ENCODE measurements around the gene PAPOLA.
A peak's percentile ranks its signal among the peaks of the same experiment; 100 is the strongest.
"Not testable (repeated sequence)": the region's sequence is repeated elsewhere in the genome, so short reads cannot be mapped to it uniquely, and the experiment has no call there.

The PAPOLA gene

DNA sequence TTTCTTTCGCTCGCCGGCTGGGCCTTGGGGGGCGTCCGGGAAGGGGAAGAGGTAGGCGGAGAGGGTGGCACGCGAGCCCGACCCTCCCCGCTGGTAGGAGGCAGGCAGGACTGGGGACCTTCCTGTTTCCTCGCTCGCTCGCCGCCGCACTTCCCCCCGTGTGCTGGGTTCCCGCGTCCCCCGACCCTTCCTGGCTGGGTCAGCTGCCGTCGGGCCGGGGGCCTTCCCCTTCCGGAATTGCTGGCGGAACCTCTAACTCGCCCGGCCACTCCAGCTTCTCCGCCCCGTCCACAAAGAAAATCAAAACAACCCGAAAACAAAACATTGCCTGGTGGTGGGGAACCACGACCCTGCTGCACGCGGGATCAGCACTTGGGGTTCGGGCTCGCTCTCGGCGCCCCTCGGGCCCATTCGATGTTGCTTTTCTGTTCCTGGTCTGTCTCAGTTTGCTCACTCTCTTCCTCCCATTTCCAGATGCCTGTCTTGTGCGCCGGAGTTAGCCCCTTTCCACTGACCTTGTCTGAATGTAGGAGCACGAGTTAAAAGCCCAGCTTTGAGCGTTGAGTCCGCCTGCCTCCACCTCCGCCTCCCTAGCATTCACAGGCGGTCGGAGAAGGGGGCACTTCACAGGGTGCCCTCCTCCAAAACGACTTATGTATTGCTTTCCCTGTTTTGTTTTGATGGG is 581 bp downstream of the PAPOLA start:
- DNase-seq (ENCODE audit: low read depth in 3 of 3, low spot score in 1 of 3) = peak in 1 of 3 donors; percentile 7

DNA sequence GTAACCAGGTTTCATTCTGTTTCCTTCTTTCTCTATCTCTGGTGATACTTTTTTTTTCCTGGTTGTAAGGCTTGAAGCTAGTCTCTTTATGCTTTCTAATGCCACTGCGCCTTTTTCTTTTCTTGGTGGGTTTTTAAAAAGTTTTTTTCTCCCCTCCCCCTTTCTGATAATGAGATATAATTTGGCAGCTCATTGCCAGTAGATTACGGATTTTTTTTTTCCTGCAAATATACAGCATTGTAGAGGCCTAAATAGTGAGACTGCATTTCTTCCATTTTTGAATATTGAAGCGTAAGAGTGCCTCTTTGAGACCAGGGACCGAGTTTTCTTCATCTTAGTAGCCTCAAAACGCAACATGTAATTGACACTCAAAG is 1.1 kb downstream of the PAPOLA start:
- no peak for DNase-seq (ENCODE audit: low read depth in 3 of 3, low spot score in 1 of 3)

DNA sequence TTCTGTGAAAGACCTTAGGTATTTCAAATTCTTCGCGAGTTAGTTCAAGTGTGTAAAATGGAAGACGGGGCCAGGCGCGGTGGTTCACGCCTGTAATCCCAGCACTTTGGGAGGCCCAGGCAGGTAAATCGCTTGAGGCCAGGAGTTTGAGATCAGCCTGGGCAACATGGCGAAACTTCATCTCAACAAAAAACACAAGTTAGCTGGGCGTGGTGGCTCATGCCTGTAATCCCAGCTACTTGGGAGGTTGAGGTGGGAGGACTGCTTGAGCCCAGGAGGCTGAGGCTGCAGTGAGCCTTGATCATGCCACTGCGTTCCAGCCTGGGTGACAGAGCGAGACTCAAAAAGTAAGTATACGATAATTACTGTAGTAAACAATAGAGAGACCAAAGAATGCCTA is 2.2 kb downstream of the PAPOLA start:
- DNase-seq (ENCODE audit: low read depth in 3 of 3, low spot score in 1 of 3) = not testable (repeated sequence)

DNA sequence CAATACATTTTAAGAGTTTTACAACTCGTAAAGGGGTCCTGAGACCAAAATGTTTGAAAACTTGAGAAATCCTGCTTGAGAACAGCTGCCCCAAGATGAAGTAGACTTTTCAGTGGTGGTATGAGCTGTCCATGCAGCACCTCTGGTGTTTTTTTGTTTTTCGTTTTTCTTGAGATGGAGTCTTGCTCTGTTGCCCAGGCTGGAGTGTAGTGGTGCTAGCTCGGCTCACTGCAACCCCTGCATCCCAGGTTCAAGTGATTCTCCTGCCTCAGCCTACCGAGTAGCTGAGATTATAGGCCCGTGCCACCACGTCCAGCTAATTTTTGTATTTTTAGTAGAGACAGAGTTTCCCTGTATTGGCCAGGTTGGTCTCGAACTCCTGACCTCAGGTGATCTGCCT is 5.5 kb downstream of the PAPOLA start:
- DNase-seq (ENCODE audit: low read depth in 3 of 3, low spot score in 1 of 3) = no peak

DNA sequence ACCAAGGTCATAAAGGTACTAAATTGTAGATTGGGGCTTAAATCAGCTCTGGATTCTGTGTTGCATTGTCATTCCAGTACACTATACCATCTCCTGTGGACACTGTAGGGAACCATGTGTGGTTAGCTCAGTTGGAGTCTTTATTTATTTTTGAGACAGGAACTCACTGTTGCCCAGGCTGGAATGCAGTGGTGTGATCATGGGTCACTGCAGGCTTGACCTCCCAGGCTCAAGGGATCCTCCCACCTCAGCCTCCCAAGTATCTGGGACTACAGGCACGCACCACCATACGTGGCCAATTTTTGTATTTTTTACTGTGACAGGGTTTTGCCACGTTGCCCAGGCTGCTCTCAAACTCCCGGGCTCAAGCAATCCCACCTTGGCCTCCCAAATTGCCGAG is 6.7 kb downstream of the PAPOLA start:
- DNase-seq (ENCODE audit: low read depth in 3 of 3, low spot score in 1 of 3) = no peak

DNA sequence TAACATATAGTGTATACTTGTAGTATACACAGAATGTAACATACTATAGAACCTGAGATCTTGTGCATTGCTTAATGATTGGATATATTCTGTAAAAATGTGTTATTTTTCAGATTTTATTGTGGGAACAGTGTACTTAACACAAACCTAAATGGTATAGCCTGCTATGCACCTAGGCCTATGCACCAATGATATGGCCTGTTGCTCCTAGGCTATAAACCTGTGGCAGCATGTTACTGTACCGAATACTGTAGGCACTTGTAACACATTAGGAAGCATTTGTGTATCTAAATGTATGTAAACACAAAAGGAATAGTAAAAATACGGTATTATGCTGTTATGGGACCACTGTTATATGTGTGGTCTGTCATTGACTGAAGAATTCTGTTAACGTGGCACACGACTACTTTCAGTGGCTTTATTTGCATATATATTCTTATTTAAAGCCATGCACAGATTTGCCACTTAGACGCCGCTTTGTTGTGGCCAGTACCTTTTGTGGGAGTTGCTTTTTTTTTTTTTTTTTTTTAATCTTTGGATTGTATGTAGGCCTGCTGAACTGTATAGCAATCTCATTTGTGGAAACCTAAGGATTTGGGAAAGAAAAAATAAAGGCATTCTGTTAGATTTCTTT is 7.4 kb downstream of the PAPOLA start:
- no peak for DNase-seq (ENCODE audit: low read depth in 3 of 3, low spot score in 1 of 3)

DNA sequence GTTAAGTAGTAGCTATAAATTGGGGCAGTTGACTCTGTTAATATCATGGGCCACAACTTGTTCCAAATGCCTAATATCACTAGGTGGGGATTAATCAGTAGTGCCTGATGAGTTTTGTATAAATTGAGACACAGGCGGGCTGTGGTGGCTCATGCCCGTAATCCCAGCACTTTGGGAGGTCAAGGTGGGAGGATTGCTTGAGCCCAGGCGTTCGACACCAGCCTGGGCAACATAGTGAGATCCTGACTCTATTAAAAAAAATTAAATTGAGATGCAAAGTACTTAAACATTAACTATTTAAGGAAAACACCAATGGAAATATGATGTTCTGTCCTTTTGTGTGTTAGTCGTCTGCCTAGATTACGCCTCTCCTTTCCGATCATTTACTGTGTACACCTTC is 9.0 kb downstream of the PAPOLA start:
- DNase-seq (ENCODE audit: low read depth in 3 of 3, low spot score in 1 of 3) = no peak

DNA sequence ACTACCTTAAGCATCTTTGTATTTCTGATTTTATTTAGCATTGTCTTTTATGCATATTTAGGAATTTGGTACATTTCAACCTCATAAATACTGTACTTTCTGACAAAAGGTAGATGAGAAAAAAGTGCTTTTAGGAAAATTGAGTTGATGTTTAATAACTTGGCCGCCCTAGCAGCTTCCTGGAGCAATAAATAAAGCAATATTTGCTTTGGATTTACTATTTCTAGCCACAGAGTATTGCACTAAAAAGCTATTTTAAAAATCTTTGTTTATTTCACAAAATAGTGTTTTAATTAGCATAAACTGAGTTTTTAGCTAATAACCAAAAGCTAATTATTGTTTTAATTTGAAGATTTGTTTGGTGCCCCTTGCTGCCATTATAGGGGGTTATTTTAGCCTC is 9.5 kb downstream of the PAPOLA start:
- no peak for DNase-seq (ENCODE audit: low read depth in 3 of 3, low spot score in 1 of 3)

DNA sequence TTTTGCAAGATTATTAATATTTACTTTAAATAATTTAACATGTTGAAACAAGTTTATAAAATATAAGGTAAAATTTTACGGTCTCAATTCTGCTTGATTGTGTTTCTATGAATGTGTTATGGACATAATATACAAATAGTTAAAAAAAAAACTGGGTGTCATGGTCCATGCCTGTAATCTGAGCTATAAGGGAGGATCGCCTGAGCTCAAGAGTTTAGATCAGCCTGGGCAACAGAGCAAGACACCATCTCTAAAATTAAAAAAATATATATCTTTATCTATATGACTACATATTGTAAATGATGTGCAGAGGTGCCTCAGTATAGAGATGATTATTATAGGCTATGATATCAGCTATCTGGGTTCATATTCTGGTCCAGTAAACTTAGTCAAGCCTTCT is 9.9 kb downstream of the PAPOLA start:
- no peak for DNase-seq (ENCODE audit: low read depth in 3 of 3, low spot score in 1 of 3)

DNA sequence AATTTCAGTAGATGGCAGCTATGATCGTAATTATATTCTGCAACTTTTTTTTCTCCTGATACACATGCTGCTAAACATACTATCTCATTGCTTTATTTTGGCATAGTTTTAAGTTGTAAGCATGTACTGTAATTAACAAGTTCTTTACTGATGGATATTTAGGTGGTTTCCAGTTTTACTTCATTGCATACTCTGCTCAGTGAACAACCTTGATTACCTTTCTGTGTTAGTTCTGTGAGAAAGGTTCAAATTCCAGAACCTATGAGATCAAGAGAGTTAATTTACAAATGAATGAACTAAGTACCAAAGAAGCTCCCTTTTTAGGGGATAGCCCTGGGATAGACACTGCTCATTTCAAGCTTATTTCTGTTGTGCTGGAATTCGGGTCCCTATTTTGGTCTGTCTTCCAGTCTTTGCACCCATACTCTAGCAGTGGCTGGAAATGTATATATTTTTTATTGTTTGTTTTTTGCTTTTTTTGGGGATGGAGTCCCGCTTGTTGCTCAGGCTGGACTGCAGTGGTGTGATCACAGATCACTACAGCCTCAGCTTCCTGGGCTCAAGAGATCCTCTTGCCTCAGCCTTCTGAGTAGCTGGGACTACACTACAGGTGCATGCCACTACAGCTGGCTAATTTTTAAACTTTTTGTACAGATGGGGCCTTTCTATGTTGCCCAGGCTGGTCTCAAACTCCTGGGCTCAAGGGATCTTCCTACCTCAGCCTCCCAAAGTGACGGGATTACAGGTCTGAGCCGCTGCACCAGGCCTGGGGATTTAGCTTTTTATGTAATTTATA is 10.6 kb downstream of the PAPOLA start:
- DNase-seq (ENCODE audit: low read depth in 3 of 3, low spot score in 1 of 3) = no peak

DNA sequence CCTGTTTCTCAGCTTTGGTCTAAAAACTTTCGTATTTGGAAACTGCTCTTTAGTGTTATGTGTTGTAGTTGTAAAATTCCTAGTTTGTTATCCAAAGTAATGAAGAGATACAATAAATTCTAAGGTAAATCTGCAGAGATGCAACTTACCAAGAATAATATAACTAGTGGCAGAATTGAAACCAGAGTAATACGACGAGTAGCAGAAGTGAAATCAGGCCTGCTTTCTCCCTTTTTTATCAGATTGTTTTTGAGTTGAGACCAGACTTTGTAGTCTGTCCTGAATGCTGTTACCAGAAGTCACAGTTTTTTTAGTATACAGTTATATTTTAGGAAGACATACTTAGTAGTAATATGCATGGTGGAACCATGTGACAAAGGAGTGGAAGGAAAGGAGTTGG is 12.5 kb downstream of the PAPOLA start:
- DNase-seq (ENCODE audit: low read depth in 3 of 3, low spot score in 1 of 3) = no peak

DNA sequence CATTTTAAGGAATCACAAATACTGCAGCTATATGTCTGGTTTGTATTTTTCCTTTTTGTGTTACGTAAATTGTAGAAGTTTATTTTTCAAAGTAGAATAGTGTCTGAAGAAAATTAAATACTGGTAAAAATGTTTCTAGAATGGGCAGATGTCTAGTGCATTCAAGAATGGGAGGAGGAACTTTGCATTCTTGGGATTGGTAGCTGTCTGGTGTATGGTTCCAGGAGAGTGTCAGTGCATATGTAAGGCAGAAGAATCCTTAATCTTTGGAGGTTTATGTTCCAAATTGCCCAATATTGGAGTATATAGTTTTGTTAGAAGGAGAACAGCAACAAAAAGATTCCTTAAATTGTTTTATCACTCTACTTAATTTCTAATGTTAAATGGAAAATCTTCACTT is 13.5 kb downstream of the PAPOLA start:
- no peak for DNase-seq (ENCODE audit: low read depth in 3 of 3, low spot score in 1 of 3)

DNA sequence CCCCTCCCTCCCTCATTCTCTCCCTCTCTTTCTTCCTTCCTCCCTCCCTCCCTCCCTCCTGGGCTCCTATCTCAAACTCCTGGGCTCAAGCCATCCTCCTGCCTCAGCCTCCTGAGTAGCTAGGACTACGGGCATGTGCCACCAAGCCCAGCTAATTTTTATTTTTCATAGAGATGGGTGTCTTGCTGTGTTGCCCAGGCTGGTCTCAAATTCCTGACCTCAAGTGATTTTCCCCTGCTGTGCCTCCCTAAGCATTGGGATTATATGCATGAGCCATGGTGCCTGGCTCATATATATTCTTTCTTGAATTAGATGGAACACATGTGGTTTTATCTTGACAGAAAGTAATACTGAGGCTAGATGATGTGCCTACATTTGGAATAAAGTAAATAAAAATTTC is 14.2 kb downstream of the PAPOLA start:
- DNase-seq (ENCODE audit: low read depth in 3 of 3, low spot score in 1 of 3) = no peak

DNA sequence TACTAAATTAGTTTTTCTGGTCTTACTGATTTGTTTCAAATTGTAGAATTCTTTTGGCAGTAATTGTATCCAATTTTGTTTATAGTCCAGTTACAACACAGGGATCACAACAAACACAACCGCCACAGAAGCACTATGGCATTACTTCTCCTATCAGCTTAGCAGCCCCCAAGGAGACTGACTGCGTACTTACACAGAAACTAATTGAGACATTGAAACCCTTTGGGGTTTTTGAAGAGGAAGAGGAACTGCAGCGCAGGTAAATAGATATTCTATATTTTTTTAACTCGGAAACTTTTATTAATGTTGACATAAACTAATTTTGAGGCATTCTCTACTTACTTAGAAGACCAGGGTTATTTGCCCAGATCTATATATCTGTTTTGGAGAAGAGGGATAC is 17.8 kb downstream of the PAPOLA start:
- DNase-seq (ENCODE audit: low read depth in 3 of 3, low spot score in 1 of 3) = no peak

DNA sequence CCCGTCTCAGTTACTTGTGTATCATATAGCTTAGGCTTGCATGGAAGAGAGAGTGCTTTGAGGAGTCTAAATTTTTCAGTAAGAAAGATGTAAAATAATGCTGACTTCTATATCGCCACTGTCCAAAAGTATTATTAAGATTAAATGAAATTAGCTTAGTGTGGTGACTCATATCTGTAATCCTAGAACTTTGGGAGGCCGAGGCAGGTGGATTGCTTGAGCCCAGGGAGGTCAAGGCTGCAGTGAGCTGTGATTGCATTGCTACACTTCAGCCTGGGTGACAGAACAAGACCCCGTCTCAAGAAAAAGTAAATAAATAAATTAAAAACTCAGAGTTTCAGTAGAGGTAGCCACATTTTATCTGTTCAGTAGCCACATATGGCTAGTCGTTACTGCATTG is 23.3 kb downstream of the PAPOLA start:
- DNase-seq (ENCODE audit: low read depth in 3 of 3, low spot score in 1 of 3) = no peak

DNA sequence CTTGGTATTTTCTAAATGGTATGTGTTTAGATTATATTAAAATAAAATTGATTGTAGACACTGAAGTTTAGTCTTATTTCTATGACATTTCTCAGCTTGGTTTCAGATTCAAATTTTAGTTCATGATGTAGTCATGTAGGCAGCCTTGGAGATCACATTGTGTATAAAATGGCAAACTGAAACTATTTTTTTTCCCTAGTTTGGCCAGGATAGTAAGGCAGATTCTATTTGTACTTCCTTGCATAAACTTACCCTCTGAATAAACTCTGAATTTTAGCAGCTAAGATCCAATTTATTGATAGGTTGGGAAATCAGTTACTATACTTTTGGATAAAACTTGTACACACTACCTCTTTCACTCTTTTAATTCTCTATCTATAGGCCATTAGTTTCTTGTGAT is 30.4 kb downstream of the PAPOLA start:
- DNase-seq (ENCODE audit: low read depth in 3 of 3, low spot score in 1 of 3) = no peak

DNA sequence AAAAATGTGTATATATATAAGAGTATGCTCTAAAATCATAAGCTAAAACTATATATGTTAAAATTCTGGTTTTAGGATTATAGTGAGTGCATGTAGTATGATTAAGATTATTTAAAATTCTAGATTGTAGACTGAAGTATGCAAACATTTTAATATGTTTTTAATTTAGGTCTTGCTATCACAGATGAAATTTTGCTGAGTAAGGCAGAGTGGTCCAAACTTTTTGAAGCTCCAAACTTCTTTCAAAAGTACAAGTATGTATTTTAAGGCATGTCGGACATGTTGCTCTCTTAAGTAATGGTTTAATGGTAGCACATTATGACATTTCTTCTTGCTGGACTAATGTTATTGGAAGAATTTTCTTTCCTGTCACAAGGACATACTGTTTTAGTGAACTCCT is 34.6 kb downstream of the PAPOLA start:
- DNase-seq (ENCODE audit: low read depth in 3 of 3, low spot score in 1 of 3) = no peak

DNA sequence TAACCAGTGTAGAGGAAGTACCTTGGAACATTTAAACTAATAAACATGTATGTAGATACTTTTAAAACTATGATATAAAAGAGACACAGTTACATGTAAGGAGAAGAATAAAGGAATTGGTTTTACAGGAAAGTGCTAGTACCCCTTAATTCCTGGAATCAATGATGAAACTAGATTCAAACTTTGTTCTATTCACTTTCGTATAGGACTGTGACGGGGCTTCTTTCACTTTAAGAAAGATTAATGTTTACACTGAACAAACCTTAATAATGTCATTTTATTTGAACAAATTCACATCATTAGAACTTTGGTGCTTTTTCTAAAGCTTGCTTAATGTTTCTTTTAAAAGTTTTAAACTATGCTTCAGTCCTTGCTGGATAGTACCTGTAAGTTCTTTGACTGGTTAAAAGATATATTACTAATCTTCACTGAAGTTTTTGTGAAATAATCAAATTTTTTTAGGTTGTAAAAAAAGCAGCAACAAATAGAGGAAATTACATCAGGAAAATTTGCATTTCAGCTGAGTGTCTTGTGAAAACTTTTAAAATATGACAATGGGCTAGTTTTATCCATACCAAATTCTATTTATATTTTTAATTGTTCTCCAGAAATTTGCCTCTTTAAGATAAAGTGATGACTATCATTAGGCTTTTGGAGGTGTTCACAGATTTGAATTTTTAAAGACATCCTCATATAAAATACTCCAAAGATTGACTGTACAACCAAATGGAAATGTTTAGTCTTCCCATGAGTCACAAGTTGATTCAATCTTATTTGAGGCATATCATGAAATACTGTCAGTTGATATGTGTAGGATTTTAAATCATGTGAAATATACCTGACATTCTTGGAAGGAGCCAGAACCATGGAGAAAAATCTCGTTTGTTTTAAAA is 36.2 kb downstream of the PAPOLA start:
- no peak for DNase-seq (ENCODE audit: low read depth in 3 of 3, low spot score in 1 of 3)

DNA sequence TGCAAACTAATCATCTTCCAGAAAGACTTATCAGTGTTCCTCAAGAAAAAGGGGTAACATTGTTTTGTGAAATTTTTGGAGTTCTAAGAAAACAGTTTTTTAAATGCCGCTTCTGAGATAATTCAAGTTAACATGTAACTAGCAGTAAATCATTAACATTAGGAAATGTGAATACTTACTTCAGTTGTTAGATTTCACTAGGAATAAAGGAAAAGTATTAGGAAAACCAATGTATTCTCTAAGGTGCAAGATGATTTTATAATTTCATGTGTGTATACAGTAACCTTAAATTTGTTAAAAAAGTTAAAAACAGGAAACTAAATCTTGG is 36.8 kb downstream of the PAPOLA start:
- no peak for DNase-seq (ENCODE audit: low read depth in 3 of 3, low spot score in 1 of 3)

DNA sequence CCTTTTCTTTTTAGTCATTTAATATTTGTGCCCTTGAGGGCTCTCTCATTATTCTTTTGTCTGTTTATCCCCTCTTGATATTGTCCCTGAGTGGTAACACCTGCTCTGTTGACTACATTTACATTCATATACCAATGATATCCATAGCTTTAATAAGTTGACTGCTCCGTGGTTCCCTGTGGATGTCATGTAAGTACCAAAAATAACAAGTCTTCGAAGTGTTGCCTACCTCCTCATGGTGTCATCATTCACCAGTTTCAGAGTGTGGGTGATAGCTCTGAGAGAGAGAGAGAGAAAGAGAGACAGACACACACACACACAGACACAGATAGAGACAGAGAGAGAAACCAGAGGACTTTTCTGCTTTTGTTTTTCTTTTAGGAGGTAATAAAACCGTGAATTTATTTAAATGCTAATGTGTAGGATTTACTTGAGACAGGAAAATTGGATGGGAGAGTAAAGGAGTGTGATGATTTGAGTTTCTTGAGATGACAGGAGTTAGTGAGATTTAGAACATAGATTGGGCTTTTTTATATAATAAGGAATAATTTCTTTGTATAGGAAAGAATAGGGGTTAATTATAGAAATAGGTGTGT is 52.2 kb downstream of the PAPOLA start:
- DNase-seq (ENCODE audit: low read depth in 3 of 3, low spot score in 1 of 3) = no peak

DNA sequence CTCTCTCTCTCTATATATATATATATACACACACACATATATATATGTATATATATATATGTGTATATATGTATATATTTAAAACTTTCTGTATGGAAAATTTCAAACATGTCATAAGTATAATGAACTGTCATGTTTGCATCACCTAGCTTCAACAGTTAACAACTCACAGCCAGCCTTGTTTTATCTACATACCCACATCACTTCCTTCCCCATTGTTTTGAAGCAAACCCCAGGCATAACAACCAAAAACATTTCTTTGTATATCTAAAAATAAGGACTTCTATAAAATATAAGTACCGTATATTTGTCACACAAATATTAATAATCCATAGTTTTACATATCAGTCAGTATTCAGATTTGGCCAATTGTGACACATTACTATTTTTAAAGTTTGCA is 57.4 kb downstream of the PAPOLA start:
- no peak for DNase-seq (ENCODE audit: low read depth in 3 of 3, low spot score in 1 of 3)
